Testis (tissue), 2 donors: ENCODE data around the gene MAJIN.

Experiments used
- CTCF ChIP-seq, 3 experiments: fragments of 450-650 bp in 2 of 3; fragments of 200-600 bp in 1 of 3; sonication (generic) in 1 of 3; IDR thresholded peaks; one replicate each; pipeline ENCODE4 v1.5.1; 2016 to 2019; ENCODE audit warnings: antibody characterized with exemption in 3 of 3, mild to moderate bottlenecking in 2 of 3, moderate library complexity in 1 of 3
- POLR2A ChIP-seq: fragments of 450-650 bp; IDR thresholded peaks from one replicate; pipeline ENCODE4 v1.6.1; 2017; ENCODE audit warnings: antibody characterized with exemption, mild to moderate bottlenecking, moderate library complexity

- TF ChIP-seq CTCF (IDR thresholded peaks at IDR 0.05) (no peak), POLR2A (no peak)
Measured at GRCh38 chr11:64987998-64988854, 16.3 kb upstream of the MAJIN start.
